DOHH2 (cell line): ENCODE measurements around the gene SERINC3.

Experiments
- H3F3A ChIP-seq: fragments of 200-600 bp; sonication (generic), shearing (Covaris generic); 2 replicates; pipeline ENCODE4 v1.6.0; 2016; ENCODE audit warnings: antibody characterized with exemption, mild to moderate bottlenecking; ENCODE audit not compliant: control insufficient read depth, insufficient read depth
- H3K27ac ChIP-seq: fragments of 200-600 bp; sonication (generic); 2 replicates; pipeline ENCODE4 v1.5.1; 2014; ENCODE audit warnings: low read depth, mild to moderate bottlenecking, low read length, moderate library complexity
- H3K27me3 ChIP-seq: fragments of 200-600 bp; sonication (generic); 2 replicates; pipeline ENCODE4 v1.6.1; 2014; ENCODE audit warnings: mild to moderate bottlenecking, low read length, mixed read lengths; ENCODE audit not compliant: control insufficient read depth
- H3K36me3 ChIP-seq: fragments of 200-600 bp; sonication (generic); 2 replicates; pipeline ENCODE4 v1.6.1; 2014; ENCODE audit warnings: mild to moderate bottlenecking, low read length, moderate library complexity, mixed read lengths; ENCODE audit not compliant: control insufficient read depth
- H3K4me1 ChIP-seq: fragments of 200-600 bp; sonication (generic); 2 replicates; pipeline ENCODE4 v1.6.1; 2014; ENCODE audit warnings: mild to moderate bottlenecking, low read length, mixed read lengths; ENCODE audit not compliant: control insufficient read depth
- H3K4me2 ChIP-seq: fragments of 200-600 bp; sonication (generic); 2 replicates; pipeline ENCODE4 v1.6.0; 2014; ENCODE audit warnings: mild to moderate bottlenecking, low read length, moderate library complexity
- H3K4me3 ChIP-seq: fragments of 200-600 bp; sonication (generic); 2 replicates; pipeline ENCODE4 v1.5.1; 2014; ENCODE audit warnings: mild to moderate bottlenecking, low read length, mixed read lengths
- H3K79me2 ChIP-seq: fragments of 200-600 bp; sonication (generic); 2 replicates; pipeline ENCODE4 v1.6.1; 2014; ENCODE audit warnings: mild to moderate bottlenecking, low read length, mixed read lengths; ENCODE audit not compliant: control insufficient read depth
- H3K9me2 ChIP-seq: fragments of 200-600 bp; sonication (generic); replicated peaks from 2 replicates; pipeline ENCODE4 v1.6.1; 2014; ENCODE audit warnings: mild to moderate bottlenecking, low read length, mixed read lengths; ENCODE audit not compliant: control insufficient read depth
- H3K9me3 ChIP-seq: fragments of 200-600 bp; sonication (generic); 2 replicates; pipeline ENCODE4 v1.6.1; 2014; ENCODE audit warnings: antibody characterized with exemption, low read length, mixed read lengths; ENCODE audit not compliant: control insufficient read depth, insufficient read depth
- H4K20me1 ChIP-seq: fragments of 200-600 bp; sonication (generic); 2 replicates; pipeline ENCODE4 v1.6.0; 2014; ENCODE audit warnings: low read depth, mild to moderate bottlenecking, antibody characterized with exemption, low read length, moderate library complexity; ENCODE audit not compliant: control insufficient read depth, insufficient read depth
- EZH2phosphoT487 ChIP-seq: fragments of 200-600 bp; sonication (generic); IDR thresholded peaks from 2 replicates; pipeline ENCODE4 v1.6.1; 2017; ENCODE audit warnings: borderline replicate concordance, mild to moderate bottlenecking, antibody characterized with exemption, low read length, moderate library complexity, mixed read lengths
- TF ChIP-seq, protein P1 (sequence below): fragments of 200-600 bp; sonication (generic); IDR thresholded peaks from one replicate; pipeline ENCODE4 v1.5.1; 2014; ENCODE audit warnings: antibody characterized with exemption, mild to moderate bottlenecking, low read depth, low read length; ENCODE audit not compliant: poor library complexity, severe bottlenecking

The SERINC3 gene

DNA sequence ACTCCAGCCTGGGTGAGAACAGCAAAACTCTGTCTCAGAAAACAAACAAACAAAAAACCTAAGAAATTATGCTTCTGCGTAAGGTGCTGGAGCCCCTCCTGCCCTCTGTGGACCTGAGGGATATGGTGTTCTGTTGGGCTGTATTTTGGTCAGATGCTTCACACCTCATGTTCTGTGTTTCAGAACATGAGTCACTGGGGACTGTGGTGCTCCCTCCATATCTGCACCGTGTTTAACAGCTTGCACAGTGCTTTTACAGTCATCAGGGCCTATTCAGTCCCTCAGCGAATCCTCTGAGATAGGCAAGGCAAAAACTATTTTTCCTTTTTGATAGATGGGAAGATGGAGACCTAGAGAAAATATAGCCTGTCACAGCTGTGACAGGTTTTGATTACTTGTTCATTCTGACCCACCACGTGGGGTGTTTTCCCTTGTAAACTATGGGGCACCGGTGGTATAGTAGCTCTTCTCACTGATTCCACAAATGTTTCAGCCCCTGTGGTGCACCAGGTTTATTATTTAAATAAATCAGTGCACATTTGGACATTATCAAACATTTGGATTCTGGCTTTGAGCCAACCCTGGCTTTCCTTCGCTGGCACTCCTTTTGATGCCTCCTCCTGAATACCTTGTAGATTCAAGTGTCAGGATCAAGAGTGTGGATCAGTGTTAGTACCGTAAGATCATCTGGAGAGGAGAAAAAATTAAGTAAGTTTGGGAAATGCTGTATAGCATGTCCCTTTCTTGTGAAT, 36.6 kb downstream of the SERINC3 start:
- no peaks in the 10 kb centered on the region for H3K9me3 ChIP-seq
- no peak overlapping the region for H3K4me3 ChIP-seq
- no peaks in the 10 kb centered on the region for H3K79me2 ChIP-seq
- H3K36me3 ChIP-seq: peaks cover 70% of the 10 kb centered on the region
- no peak for TF ChIP-seq EZH2phosphoT487
- TF ChIP-seq, protein P1, sequence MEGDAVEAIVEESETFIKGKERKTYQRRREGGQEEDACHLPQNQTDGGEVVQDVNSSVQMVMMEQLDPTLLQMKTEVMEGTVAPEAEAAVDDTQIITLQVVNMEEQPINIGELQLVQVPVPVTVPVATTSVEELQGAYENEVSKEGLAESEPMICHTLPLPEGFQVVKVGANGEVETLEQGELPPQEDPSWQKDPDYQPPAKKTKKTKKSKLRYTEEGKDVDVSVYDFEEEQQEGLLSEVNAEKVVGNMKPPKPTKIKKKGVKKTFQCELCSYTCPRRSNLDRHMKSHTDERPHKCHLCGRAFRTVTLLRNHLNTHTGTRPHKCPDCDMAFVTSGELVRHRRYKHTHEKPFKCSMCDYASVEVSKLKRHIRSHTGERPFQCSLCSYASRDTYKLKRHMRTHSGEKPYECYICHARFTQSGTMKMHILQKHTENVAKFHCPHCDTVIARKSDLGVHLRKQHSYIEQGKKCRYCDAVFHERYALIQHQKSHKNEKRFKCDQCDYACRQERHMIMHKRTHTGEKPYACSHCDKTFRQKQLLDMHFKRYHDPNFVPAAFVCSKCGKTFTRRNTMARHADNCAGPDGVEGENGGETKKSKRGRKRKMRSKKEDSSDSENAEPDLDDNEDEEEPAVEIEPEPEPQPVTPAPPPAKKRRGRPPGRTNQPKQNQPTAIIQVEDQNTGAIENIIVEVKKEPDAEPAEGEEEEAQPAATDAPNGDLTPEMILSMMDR: no peak
- no peaks in the 10 kb centered on the region for H3F3A ChIP-seq
- no peaks in the 10 kb centered on the region for H3K27me3 ChIP-seq
- no peaks in the 10 kb centered on the region for H3K9me2 ChIP-seq
- no peaks in the 10 kb centered on the region for H4K20me1 ChIP-seq
- no peak overlapping the region for H3K27ac ChIP-seq
- H3K4me1 ChIP-seq: no peaks in the 10 kb centered on the region
- no peak overlapping the region for H3K4me2 ChIP-seq

DNA sequence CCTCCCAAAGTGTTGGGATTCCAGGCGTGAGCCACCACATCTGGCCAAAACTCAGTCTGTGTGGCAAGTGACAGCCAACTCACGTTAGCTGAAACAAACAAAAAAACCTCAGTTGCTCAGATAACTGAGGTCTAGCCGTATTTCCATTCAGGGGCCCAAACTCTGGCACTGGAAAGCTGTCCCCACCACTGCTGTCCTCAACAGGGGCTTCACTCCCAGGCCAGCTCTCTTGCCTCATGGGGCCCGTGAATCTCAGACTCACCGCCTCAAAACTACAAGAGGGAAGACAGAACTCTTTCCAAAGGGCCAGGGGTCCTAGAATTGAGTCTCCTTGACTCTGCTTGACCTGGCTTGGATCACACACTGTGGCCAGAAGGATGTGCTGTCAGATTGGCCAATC, 38.8 kb downstream of the SERINC3 start:
- H3F3A ChIP-seq: peaks cover 4% of the 10 kb centered on the region; the same call in 1 of the 2 replicates
- H3K4me3 ChIP-seq: no peak overlapping the region

DNA sequence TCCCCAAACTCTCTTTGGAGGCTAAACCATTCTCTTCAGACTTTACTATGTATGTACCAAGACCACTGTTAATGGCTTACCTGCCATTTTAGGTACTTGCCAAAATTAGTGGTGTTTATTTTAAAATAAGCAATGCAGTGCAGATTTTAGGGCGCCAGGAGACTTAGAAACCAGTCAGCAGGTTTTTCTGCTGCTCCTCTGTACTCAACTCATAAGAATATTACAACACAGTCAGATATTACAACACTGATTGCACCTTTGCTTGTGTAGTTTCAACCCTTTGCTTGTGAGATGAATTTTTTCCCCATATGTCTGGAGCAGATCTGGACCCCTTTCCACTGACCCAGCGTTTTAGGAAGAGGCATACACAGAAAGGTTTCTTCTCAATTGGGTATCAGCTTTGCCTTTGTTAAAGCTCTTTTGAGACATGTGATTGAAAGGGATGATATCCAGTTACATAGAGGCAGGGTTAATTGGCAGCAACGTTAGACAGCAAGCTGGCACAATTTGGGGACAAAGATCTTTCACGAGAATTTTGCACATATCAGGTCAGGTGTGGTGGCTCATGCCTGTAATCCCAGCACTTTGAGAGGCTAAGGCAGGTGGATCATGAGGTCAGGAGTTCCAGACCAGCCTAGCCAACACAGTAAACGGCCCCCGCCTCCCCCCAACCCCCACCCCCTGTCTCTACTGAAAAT, 40.0 kb downstream of the SERINC3 start:
- H3K4me1 ChIP-seq: peaks cover 16% of the 10 kb centered on the region
- TF ChIP-seq EZH2phosphoT487: no peak
- TF ChIP-seq, protein P1: no peak
- H3K27me3 ChIP-seq: no peaks in the 10 kb centered on the region
- no peak overlapping the region for H3K27ac ChIP-seq
- H3K4me2 ChIP-seq: no peak overlapping the region
- H3K4me3 ChIP-seq: no peak overlapping the region
- peaks cover 6% of the 10 kb centered on the region; the same call in 1 of the 2 replicates for H3F3A ChIP-seq
- H3K79me2 ChIP-seq: peaks cover 10% of the 10 kb centered on the region
- H3K36me3 ChIP-seq: peaks cover 56% of the 10 kb centered on the region
- H3K9me3 ChIP-seq: no peaks in the 10 kb centered on the region
- no peaks in the 10 kb centered on the region for H4K20me1 ChIP-seq
- H3K9me2 ChIP-seq: no peaks in the 10 kb centered on the region

More for the DNA sequence above, 38.8 kb downstream of the SERINC3 start:
- no peaks in the 10 kb centered on the region for H3K9me3 ChIP-seq
- H3K9me2 ChIP-seq: no peaks in the 10 kb centered on the region
- H3K4me2 ChIP-seq: no peak overlapping the region
- H3K79me2 ChIP-seq: peaks cover under 1% of the 10 kb centered on the region
- peaks cover 57% of the 10 kb centered on the region for H3K36me3 ChIP-seq
- no peaks in the 10 kb centered on the region for H4K20me1 ChIP-seq
- peaks cover 11% of the 10 kb centered on the region for H3K4me1 ChIP-seq
- H3K27me3 ChIP-seq: no peaks in the 10 kb centered on the region
- H3K27ac ChIP-seq: no peak overlapping the region
- TF ChIP-seq, protein P1: no peak
- no peak for TF ChIP-seq EZH2phosphoT487
